DND-41 (cell line): ENCODE data around the gene DHRSX.
A peak's percentile ranks its signal among the peaks of the same experiment; 100 is the strongest.

Experiments used
- ATAC-seq: fragments of 200-7000 bp; cut with Tn5 transposase; 3 replicates; pipeline ENCODE4 v1.9.1; 2021; ENCODE audit warnings: low read depth; ENCODE audit not compliant: insufficient read depth
- DNase-seq: peaks from one replicate; pipeline ENCODE4 v3.0.0-alpha.2; 2020
- H2AFZ ChIP-seq: 2 replicates; pipeline ENCODE4 v1.6.0; 2012; ENCODE audit warnings: low read depth, low read length
- H3K27ac ChIP-seq: 2 replicates; pipeline ENCODE4 v1.5.1; 2012; ENCODE audit warnings: low read length, inconsistent platforms
- H3K27me3 ChIP-seq: fragments of 200-600 bp; sonication (generic); 2 replicates; pipeline ENCODE4 v1.6.0; 2012; ENCODE audit warnings: low read length, mild to moderate bottlenecking, inconsistent platforms; ENCODE audit not compliant: insufficient read depth, poor library complexity
- H3K36me3 ChIP-seq: 2 replicates; pipeline ENCODE4 v1.5.1; 2012; ENCODE audit warnings: low read length, inconsistent platforms; ENCODE audit not compliant: insufficient read depth
- H3K4me1 ChIP-seq: 2 replicates; pipeline ENCODE4 v1.5.1; 2012; ENCODE audit warnings: mild to moderate bottlenecking, low read length; ENCODE audit not compliant: insufficient read depth
- H3K4me2 ChIP-seq: 2 replicates; pipeline ENCODE4 v1.6.0; 2012; ENCODE audit warnings: mild to moderate bottlenecking, moderate library complexity, low read length, inconsistent platforms; ENCODE audit not compliant: insufficient read depth
- H3K4me3 ChIP-seq, 2 experiments: fragments of 200-600 bp in 1 of 2; shearing (Covaris generic) in 1 of 2; 2 replicates each; pipeline ENCODE4 v1.5.1; 2012 to 2016; ENCODE audit warnings: inconsistent platforms in 2 of 2, low read length in 2 of 2, mild to moderate bottlenecking in 2 of 2, low read depth in 1 of 2, moderate library complexity in 1 of 2
- H3K79me2 ChIP-seq: 2 replicates; pipeline ENCODE4 v1.6.0; 2012; ENCODE audit warnings: low read length, inconsistent platforms; ENCODE audit not compliant: insufficient read depth
- H3K9ac ChIP-seq: 2 replicates; pipeline ENCODE4 v1.6.0; 2012; ENCODE audit warnings: low read depth, mild to moderate bottlenecking, inconsistent platforms, low read length, moderate library complexity
- H3K9me3 ChIP-seq: 2 replicates; pipeline ENCODE4 v1.5.1; 2012; ENCODE audit warnings: low read length, moderate library complexity, mild to moderate bottlenecking, inconsistent platforms; ENCODE audit not compliant: insufficient read depth, severe bottlenecking
- H4K20me1 ChIP-seq: 2 replicates; pipeline ENCODE4 v1.6.0; 2012; ENCODE audit warnings: low read length; ENCODE audit not compliant: insufficient read depth
- CTCF ChIP-seq: IDR thresholded peaks from 2 replicates; pipeline ENCODE4 v1.5.1; 2012; ENCODE audit warnings: borderline replicate concordance, low read length, moderate library complexity, mild to moderate bottlenecking; ENCODE audit not compliant: poor library complexity, severe bottlenecking; ENCODE audit errors: extremely low read depth
- EZH2 ChIP-seq: IDR thresholded peaks from 3 replicates; pipeline ENCODE4 v1.6.1; 2012; ENCODE audit warnings: borderline replicate concordance, low read depth, mild to moderate bottlenecking, moderate library complexity, low read length, inconsistent platforms; ENCODE audit not compliant: severe bottlenecking

The DHRSX gene

GRCh38 chrX:2427147-2427546 is 73.6 kb downstream of the DHRSX start:
- Histone ChIP-seq H3K27me3 (no peaks in the 10 kb centered on the region), H3K4me1 (no peaks in the 10 kb centered on the region), H3K9ac (no peak overlapping the region), H3K4me2 (no peak overlapping the region), H3K27ac (no peak overlapping the region), H2AFZ (no peak overlapping the region), H3K36me3 (peaks cover 14% of the 10 kb centered on the region; the same call in 1 of the 2 replicates), H4K20me1 (no peaks in the 10 kb centered on the region; the same call in 1 of the 2 replicates), H3K9me3 (no peaks in the 10 kb centered on the region), H3K79me2 (no peaks in the 10 kb centered on the region), H3K4me3 (no peak overlapping the region)
- TF ChIP-seq EZH2 (no peak), CTCF (no peak)
- ATAC-seq (no peak), DNase-seq (no peak)

- Histone ChIP-seq H3K9ac (no peak overlapping the region), H3K4me1 (no peaks in the 10 kb centered on the region), H2AFZ (no peak overlapping the region), H3K27me3 (no peaks in the 10 kb centered on the region), H3K79me2 (no peaks in the 10 kb centered on the region), H3K36me3 (peaks cover 14% of the 10 kb centered on the region; the same call in 1 of the 2 replicates), H3K27ac (no peak overlapping the region), H3K4me3 (no peak overlapping the region), H4K20me1 (no peaks in the 10 kb centered on the region; the same call in 1 of the 2 replicates), H3K9me3 (no peaks in the 10 kb centered on the region), H3K4me2 (no peak overlapping the region)
- no peak for ATAC-seq
- TF ChIP-seq EZH2 (no peak), CTCF (no peak)
- DNase-seq = no peak
These were observed 74.4 kb downstream of the DHRSX start for GRCh38 chrX:2426289-2426882.

- DNase-seq = no peak
- no peak overlapping the region for H3K9ac ChIP-seq
- peaks cover 14% of the 10 kb centered on the region; the same call in 1 of the 2 replicates for H3K36me3 ChIP-seq
- no peak overlapping the region for H3K4me3 ChIP-seq
- no peak overlapping the region for H2AFZ ChIP-seq
- H3K27me3 ChIP-seq = no peaks in the 10 kb centered on the region
- H4K20me1 ChIP-seq = no peaks in the 10 kb centered on the region; the same call in 1 of the 2 replicates
- no peaks in the 10 kb centered on the region for H3K79me2 ChIP-seq
- H3K9me3 ChIP-seq = no peaks in the 10 kb centered on the region
- ATAC-seq = peak; percentile 33; the same call in 1 of the 3 replicates
- no peak overlapping the region for H3K27ac ChIP-seq
- H3K4me2 ChIP-seq = no peak overlapping the region
- no peaks in the 10 kb centered on the region for H3K4me1 ChIP-seq
- TF ChIP-seq CTCF (peak; percentile 25), EZH2 (no peak)
These were observed 75.3 kb downstream of the DHRSX start for GRCh38 chrX:2425286-2426071.
